RWPE1 (cell line): ENCODE measurements around the gene STAP1.

ENCODE experiments used
- CTCF ChIA-PET: fragments of 350-600 bp; sonication (Branson Sonifier 250); formaldehyde crosslinking; extraction: SDS; loops from one replicate; lab custom pipeline; 2021; lab: Yijun Ruan, JAX
- POLR2A ChIA-PET: fragments of 400-600 bp; formaldehyde crosslinking; extraction: SDS; loops from one replicate; lab custom pipeline; 2020; ENCODE audit warnings: antibody characterized with exemption; ENCODE audit not compliant: low non-redundant PET; lab: Yijun Ruan, JAX
- DNase-seq: peaks from one replicate; pipeline ENCODE4 v3.0.0; 2012; ENCODE audit warnings: low spot score
- H3K27ac ChIP-seq: fragments of 450-650 bp; 2 replicates; pipeline ENCODE4 v1.5.1; 2017
- TF ChIP-seq, protein P1 (sequence below): fragments of 450-650 bp; conservative IDR thresholded peaks from 2 replicates; pipeline ENCODE4 v1.5.1; 2017; ENCODE audit warnings: low read depth, mild to moderate bottlenecking

The STAP1 gene

GRCh38 chr4:67571975-67572374, 13.4 kb downstream of the STAP1 start:
- TF ChIP-seq, protein P1, sequence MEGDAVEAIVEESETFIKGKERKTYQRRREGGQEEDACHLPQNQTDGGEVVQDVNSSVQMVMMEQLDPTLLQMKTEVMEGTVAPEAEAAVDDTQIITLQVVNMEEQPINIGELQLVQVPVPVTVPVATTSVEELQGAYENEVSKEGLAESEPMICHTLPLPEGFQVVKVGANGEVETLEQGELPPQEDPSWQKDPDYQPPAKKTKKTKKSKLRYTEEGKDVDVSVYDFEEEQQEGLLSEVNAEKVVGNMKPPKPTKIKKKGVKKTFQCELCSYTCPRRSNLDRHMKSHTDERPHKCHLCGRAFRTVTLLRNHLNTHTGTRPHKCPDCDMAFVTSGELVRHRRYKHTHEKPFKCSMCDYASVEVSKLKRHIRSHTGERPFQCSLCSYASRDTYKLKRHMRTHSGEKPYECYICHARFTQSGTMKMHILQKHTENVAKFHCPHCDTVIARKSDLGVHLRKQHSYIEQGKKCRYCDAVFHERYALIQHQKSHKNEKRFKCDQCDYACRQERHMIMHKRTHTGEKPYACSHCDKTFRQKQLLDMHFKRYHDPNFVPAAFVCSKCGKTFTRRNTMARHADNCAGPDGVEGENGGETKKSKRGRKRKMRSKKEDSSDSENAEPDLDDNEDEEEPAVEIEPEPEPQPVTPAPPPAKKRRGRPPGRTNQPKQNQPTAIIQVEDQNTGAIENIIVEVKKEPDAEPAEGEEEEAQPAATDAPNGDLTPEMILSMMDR, result no peak
- CTCF ChIA-PET, result no interaction called here
- DNase-seq, result no peak
- POLR2A ChIA-PET, result no interaction called here
- H3K27ac ChIP-seq, result no peak overlapping the region

- no peak overlapping the region for H3K27ac ChIP-seq
- ChIA-PET CTCF (interaction anchor here (0.6 kb wide), 1 partner anchor 10 kb away, joined by 3 read pairs; no protein-coding TSS in a partner anchor), POLR2A (no interaction called here)
- no peak for DNase-seq
- TF ChIP-seq, protein P1, result no peak
These were observed 14.7 kb downstream of the STAP1 start for GRCh38 chr4:67573193-67573592.

GRCh38 chr4:67575232-67576058, 16.9 kb downstream of the STAP1 start:
- ChIA-PET CTCF (no interaction called here), POLR2A (no interaction called here)
- no peak for DNase-seq
- TF ChIP-seq, protein P1, result no peak
- H3K27ac ChIP-seq, result no peak overlapping the region

DNA sequence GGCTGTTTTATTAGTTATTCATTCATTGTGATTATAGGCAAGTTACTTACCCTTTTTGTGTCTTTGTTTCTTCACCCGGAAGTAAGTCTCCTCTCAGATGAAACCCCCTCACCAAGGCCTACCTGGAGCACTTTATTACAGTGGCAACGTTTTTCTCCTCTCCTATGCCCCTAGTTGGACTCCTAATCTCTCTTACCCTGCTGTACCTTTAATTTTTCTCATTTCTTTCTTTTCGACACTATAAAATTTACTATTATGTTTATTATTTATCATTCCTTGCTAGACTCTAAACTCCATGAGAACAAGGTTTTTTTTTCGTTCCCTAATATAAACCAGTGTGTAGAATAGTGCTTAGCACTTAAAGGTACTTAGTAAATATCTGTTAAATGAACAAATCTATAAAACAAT, 17.5 kb downstream of the STAP1 start:
- DNase-seq, result no peak
- ChIA-PET CTCF (no interaction called here), POLR2A (no interaction called here)
- TF ChIP-seq, protein P1, result no peak
- H3K27ac ChIP-seq, result no peak overlapping the region

DNA sequence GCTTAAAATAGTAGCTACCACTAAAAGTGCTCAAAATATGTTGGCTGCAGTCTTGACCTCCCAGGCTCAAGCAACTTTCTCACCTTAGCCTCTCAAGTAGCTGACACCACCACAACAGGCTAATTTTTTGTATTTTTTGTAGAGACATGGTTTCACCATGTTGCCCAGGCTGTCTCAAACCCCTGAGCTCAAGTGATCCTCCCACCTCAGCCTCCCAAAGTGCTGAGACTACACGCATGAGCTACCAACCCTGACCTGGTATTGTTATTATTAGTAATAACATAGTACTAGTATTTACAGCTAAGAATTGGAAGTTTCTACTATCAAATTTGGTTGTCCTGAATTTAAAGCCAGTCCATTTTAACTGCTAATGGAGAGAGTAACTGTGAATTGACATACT, 18.0 kb downstream of the STAP1 start:
- TF ChIP-seq, protein P1, result no peak
- ChIA-PET CTCF (no interaction called here), POLR2A (no interaction called here)
- no peak for DNase-seq
- H3K27ac ChIP-seq, result no peak overlapping the region

DNA sequence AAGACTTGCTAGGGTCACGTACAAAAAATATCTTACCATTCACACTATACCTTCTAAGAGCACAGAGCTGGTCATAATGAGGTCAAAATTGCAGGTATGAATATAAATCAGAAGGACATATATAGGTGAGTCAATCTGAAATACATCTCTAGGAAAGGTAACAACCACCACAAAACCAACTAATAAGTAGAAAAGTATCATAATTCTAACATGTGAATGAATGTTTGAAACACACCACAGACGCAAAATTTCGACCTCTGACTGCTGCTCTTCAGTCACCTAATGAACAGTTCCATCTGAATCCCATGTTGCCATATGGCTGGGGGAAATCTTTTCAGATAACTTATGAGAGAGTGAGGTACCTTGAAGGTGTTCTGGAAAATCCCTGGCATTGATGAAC, 22.1 kb downstream of the STAP1 start:
- DNase-seq, result no peak
- POLR2A ChIA-PET, result no interaction called here
- H3K27ac ChIP-seq, result no peak overlapping the region
- CTCF ChIA-PET, result interaction anchor here (0.6 kb wide), 1 partner anchor 305 kb away, joined by 3 read pairs; no protein-coding TSS in a partner anchor
- TF ChIP-seq, protein P1, result no peak
